Keratinocyte (primary cell): Measurements from ENCODE around the gene ICOS. TPM values are rescaled to one million over a fixed set of nuclear protein-coding genes. Genes with fewer than 3 reads are reported as not detected.

ENCODE experiments used
- DNase-seq: peaks from one replicate; pipeline ENCODE4 v3.0.0-alpha.2; 2011; ENCODE audit warnings: low read depth, missing footprints, low spot score
- FAIRE-seq: peaks from 2 replicates; lab custom pipeline; 2011; peaks lifted over from hg19 to GRCh38; lab: Jason Lieb, UNC
- H2AFZ ChIP-seq: 2 replicates; pipeline ENCODE4 v1.6.0; 2012; ENCODE audit warnings: low read length, control low read depth, inconsistent platforms; ENCODE audit not compliant: control insufficient read depth
- H3K27ac ChIP-seq: 2 replicates; pipeline ENCODE4 v1.5.1; 2011; ENCODE audit warnings: low read length; ENCODE audit not compliant: control insufficient read depth, insufficient read depth
- H3K27me3 ChIP-seq: 3 replicates; pipeline ENCODE4 v1.6.0; 2011; ENCODE audit warnings: low read length; ENCODE audit not compliant: control insufficient read depth, insufficient read depth; ENCODE audit errors: extremely low read depth
- H3K36me3 ChIP-seq, 2 experiments: 2 replicates in 1 of 2; 3 replicates in 1 of 2; pipeline ENCODE4 v1.5.1; 2011; ENCODE audit warnings: low read length in 2 of 2, mild to moderate bottlenecking in 1 of 2; ENCODE audit not compliant: control insufficient read depth in 2 of 2, insufficient read depth in 2 of 2; ENCODE audit errors: extremely low read depth in 1 of 2
- H3K4me1 ChIP-seq: 3 replicates; pipeline ENCODE4 v1.5.1; 2011; ENCODE audit warnings: low read length; ENCODE audit not compliant: control insufficient read depth, insufficient read depth; ENCODE audit errors: extremely low read depth
- H3K4me2 ChIP-seq: 3 replicates; pipeline ENCODE4 v1.6.0; 2011; ENCODE audit warnings: low read depth, low read length; ENCODE audit not compliant: control insufficient read depth, insufficient read depth; ENCODE audit errors: extremely low read depth
- H3K4me3 ChIP-seq, 3 experiments: fragments of 200-600 bp in 1 of 3; sonication (generic) in 1 of 3; 2 replicates in 2 of 3; 3 replicates in 1 of 3; pipeline ENCODE4 v1.5.1; 2011 to 2016; ENCODE audit warnings: low read length in 3 of 3, mild to moderate bottlenecking in 3 of 3, control low read depth in 2 of 3, inconsistent platforms in 1 of 3, low read depth in 1 of 3, mixed read lengths in 1 of 3, mixed run types in 1 of 3, moderate library complexity in 1 of 3; ENCODE audit not compliant: control insufficient read depth in 2 of 3, insufficient read depth in 2 of 3; ENCODE audit errors: extremely low read depth in 1 of 3
- H3K79me2 ChIP-seq: 2 replicates; pipeline ENCODE4 v1.6.0; 2012; ENCODE audit warnings: low read length; ENCODE audit not compliant: control insufficient read depth, insufficient read depth
- H3K9ac ChIP-seq: 3 replicates; pipeline ENCODE4 v1.6.0; 2011; ENCODE audit warnings: low read length; ENCODE audit not compliant: control insufficient read depth, insufficient read depth; ENCODE audit errors: extremely low read depth
- H3K9me1 ChIP-seq: 3 replicates; pipeline ENCODE4 v1.6.0; 2011; ENCODE audit warnings: low read length; ENCODE audit not compliant: control insufficient read depth, insufficient read depth; ENCODE audit errors: extremely low read depth
- H3K9me3 ChIP-seq: 2 replicates; pipeline ENCODE4 v1.5.1; 2012; ENCODE audit warnings: low read depth, low read length; ENCODE audit not compliant: control insufficient read depth
- H4K20me1 ChIP-seq: 3 replicates; pipeline ENCODE4 v1.6.0; 2011; ENCODE audit warnings: low read length; ENCODE audit not compliant: control insufficient read depth, insufficient read depth; ENCODE audit errors: extremely low read depth
- CTCF ChIP-seq, 3 experiments: IDR thresholded peaks in 1 of 3; conservative IDR thresholded peaks in 1 of 3; optimal IDR thresholded peaks in 1 of 3; 2 replicates in 2 of 3; 3 replicates in 1 of 3; pipeline versions ENCODE3 to v1.5.1; 2011; ENCODE audit warnings: low read length in 3 of 3, mild to moderate bottlenecking in 3 of 3, moderate library complexity in 2 of 3, control low read depth in 1 of 3, inconsistent platforms in 1 of 3; ENCODE audit not compliant: insufficient read depth in 2 of 3; ENCODE audit errors: extremely low read depth in 1 of 3
- EZH2 ChIP-seq: IDR thresholded peaks from one replicate; pipeline ENCODE4 v1.6.1; 2012; ENCODE audit warnings: inconsistent platforms, mild to moderate bottlenecking, low read length, moderate library complexity
- dilution Hi-C: fragments of 300-500 bp; cut with MboI; formaldehyde crosslinking; loops from one replicate; pipeline ENCODE4 v1.7.0; 2020; ENCODE audit warnings: low sequenced_read_pairs; ENCODE audit not compliant: extremely low pct_ligation_motif_present
- polyA plus RNA-seq, 5 experiments: library from polyadenylated mRNA; depleted of rRNA in 3 of 5; stranded (reverse) in 3 of 5; stranded (forward) in 1 of 5; unstranded in 1 of 5; fragments of >200 nt; gene quantifications; 1 replicate in 1 of 5; 2 replicates in 3 of 5; 3 replicates in 1 of 5; pipeline versions ENCODE4 v1.2.1 to v1.2.3, GENCODE V29; 2011 to 2012; ENCODE audit warnings: missing spikeins in 2 of 5, low read depth in 1 of 5, low replicate concordance in 1 of 5

The ICOS gene
- polyA plus RNA-seq, 1 donor (not counting 4 experiments of a cell fraction or from before 2014, with no cell fraction given) = not detected

DNA sequence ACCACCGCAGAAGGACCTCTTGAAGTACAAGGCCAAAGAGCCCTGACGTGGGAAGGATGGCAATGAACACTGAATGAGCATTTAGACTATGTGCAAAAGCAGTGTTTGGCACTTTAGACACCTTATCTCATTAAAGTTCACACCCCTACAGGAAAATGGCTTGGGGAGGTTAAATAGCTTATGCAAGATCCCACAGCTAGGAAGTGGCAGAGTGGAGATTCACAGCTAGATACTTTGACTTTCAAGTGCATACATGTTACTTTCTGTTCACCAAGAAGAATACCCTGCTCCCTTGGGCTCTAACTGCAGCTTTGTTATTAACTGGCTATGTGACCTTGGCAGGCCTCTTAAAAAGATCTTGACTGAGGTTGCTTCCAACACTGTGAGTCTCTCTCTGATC, 58.2 kb downstream of the ICOS start:
- DNase-seq (no peak), FAIRE-seq (no peak)
- H3K9ac ChIP-seq = no peak overlapping the region
- TF ChIP-seq EZH2 = no peak
- no peak overlapping the region for H3K27ac ChIP-seq
- no peaks in the 10 kb centered on the region for H3K4me1 ChIP-seq
- H3K9me1 ChIP-seq = no peaks in the 10 kb centered on the region
- no peaks in the 10 kb centered on the region for H3K9me3 ChIP-seq
- H3K36me3 ChIP-seq = no peaks in the 10 kb centered on the region
- no peaks in the 10 kb centered on the region for H4K20me1 ChIP-seq
- no peak overlapping the region for H3K4me2 ChIP-seq
- H2AFZ ChIP-seq = no peak overlapping the region
- no peaks in the 10 kb centered on the region for H3K27me3 ChIP-seq
- H3K4me3 ChIP-seq = no peak overlapping the region
- dilution Hi-C loops = no loop called here
- H3K79me2 ChIP-seq = no peaks in the 10 kb centered on the region

- no peaks in the 10 kb centered on the region for H3K4me1 ChIP-seq
- H3K9me3 ChIP-seq = no peaks in the 10 kb centered on the region
- dilution Hi-C loops = no loop called here
- no peak for FAIRE-seq
- no peak overlapping the region for H3K27ac ChIP-seq
- no peak overlapping the region for H2AFZ ChIP-seq
- no peak overlapping the region for H3K9ac ChIP-seq
- no peaks in the 10 kb centered on the region for H3K79me2 ChIP-seq
- H3K9me1 ChIP-seq = no peaks in the 10 kb centered on the region
- no peak overlapping the region for H3K4me2 ChIP-seq
- H3K27me3 ChIP-seq = no peaks in the 10 kb centered on the region
- DNase-seq = no peak
- no peak overlapping the region for H3K4me3 ChIP-seq
- no peaks in the 10 kb centered on the region for H3K36me3 ChIP-seq
- TF ChIP-seq EZH2 (no peak), CTCF (optimal IDR thresholded peaks at IDR 0.05 in 1 of 3, IDR thresholded peaks at IDR 0.05 in 1 of 3, conservative IDR thresholded peaks at IDR 0.05 in 1 of 3; ENCODE audit: extremely low read depth in 1 of 3, insufficient read depth in 2 of 3, low read length in 3 of 3) (no peak)
- H4K20me1 ChIP-seq = no peaks in the 10 kb centered on the region
Observed at GRCh38 chr2:203996692-203997091, 60.1 kb downstream of the ICOS start.

- FAIRE-seq = no peak
- H4K20me1 ChIP-seq = no peaks in the 10 kb centered on the region
- dilution Hi-C loops = no loop called here
Observed at GRCh38 chr2:203997481-203997880, 60.9 kb downstream of the ICOS start.

More at GRCh38 chr2:203997481-203997880, 60.9 kb downstream of the ICOS start:
- H2AFZ ChIP-seq = no peak overlapping the region
- H3K79me2 ChIP-seq = no peaks in the 10 kb centered on the region
- H3K36me3 ChIP-seq = no peaks in the 10 kb centered on the region
- no peaks in the 10 kb centered on the region for H3K27me3 ChIP-seq
- no peak overlapping the region for H3K4me2 ChIP-seq
- DNase-seq = no peak
- no peak overlapping the region for H3K27ac ChIP-seq
- no peak overlapping the region for H3K9ac ChIP-seq
- no peaks in the 10 kb centered on the region for H3K9me3 ChIP-seq
- H3K9me1 ChIP-seq = no peaks in the 10 kb centered on the region
- TF ChIP-seq EZH2 (no peak), CTCF (optimal IDR thresholded peaks at IDR 0.05 in 1 of 3, IDR thresholded peaks at IDR 0.05 in 1 of 3, conservative IDR thresholded peaks at IDR 0.05 in 1 of 3; ENCODE audit: extremely low read depth in 1 of 3, insufficient read depth in 2 of 3, low read length in 3 of 3) (no peak)
- H3K4me3 ChIP-seq = no peak overlapping the region
- no peaks in the 10 kb centered on the region for H3K4me1 ChIP-seq
